Suprapubic skin (tissue), 4 donors: ENCODE measurements around the gene CYSRT1.

Experiments used
- EP300 ChIP-seq: sonication (generic); formaldehyde crosslinking; IDR thresholded peaks from one replicate; pipeline ENCODE4 v1.6.1; 2017; ENCODE audit warnings: antibody characterized with exemption
- POLR2A ChIP-seq, 2 donors: fragments of 450-650 bp; IDR thresholded peaks; one replicate each; pipeline ENCODE4 v1.6.1; 2017; ENCODE audit warnings: antibody characterized with exemption in 2 of 2, mild to moderate bottlenecking in 2 of 2, moderate library complexity in 2 of 2
- POLR2AphosphoS5 ChIP-seq, 3 donors: sonication (generic); formaldehyde crosslinking; IDR thresholded peaks; one replicate each; pipeline ENCODE4 v1.6.1; 2017; ENCODE audit warnings: antibody characterized with exemption in 3 of 3
- TF ChIP-seq, protein P1 (sequence below), 2 donors: fragments of 200-600 bp in 1 of 2; fragments of 450-650 bp in 1 of 2; sonication (generic) in 1 of 2; IDR thresholded peaks; one replicate each; pipeline ENCODE4 v1.5.1; 2016 to 2019; ENCODE audit warnings: antibody characterized with exemption in 2 of 2, mild to moderate bottlenecking in 1 of 2, moderate library complexity in 1 of 2

DNA sequence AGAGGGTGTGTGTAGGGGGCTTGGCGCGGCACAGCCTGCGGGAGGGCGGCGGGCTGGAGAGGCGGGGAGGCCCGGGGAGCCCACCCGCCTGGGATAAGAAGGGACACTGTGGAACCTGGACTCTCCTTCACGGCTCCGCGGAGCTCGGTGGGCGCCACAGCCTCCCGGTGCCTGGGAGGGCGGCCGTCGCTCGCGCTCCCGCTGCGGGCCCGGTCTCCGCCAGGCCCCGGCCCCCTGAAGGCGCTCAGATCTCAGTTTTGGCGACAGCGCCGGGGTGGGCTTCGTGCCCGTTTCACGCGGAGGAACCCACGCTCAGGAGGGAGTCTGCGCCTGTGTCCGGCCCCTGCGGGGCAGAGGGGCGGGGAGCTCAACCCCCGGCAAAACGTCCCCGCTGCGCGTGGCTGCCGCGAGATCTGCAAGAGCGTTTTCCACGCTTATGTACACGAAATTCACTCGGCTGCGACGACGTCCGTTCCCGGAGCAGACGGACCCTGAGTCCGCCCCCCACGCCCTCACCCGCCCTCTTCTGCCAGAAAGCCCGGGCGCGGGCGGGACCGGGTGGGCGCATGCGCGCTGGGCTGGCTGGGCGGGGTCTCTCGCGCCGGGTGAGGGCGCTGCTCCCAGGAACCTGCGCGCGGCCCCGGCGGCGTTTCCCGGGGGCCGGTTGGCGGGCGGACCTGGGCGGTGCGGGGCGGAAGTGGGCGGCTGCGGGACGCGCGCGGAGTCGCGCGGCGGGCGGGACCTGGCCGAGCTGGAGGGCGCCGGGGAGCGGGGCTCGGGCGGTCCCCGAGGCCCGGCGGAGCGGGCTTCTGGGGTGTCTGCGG, 29.9 kb downstream of the CYSRT1 start, which contains the start of gene NELFB:
- TF ChIP-seq, protein P1, sequence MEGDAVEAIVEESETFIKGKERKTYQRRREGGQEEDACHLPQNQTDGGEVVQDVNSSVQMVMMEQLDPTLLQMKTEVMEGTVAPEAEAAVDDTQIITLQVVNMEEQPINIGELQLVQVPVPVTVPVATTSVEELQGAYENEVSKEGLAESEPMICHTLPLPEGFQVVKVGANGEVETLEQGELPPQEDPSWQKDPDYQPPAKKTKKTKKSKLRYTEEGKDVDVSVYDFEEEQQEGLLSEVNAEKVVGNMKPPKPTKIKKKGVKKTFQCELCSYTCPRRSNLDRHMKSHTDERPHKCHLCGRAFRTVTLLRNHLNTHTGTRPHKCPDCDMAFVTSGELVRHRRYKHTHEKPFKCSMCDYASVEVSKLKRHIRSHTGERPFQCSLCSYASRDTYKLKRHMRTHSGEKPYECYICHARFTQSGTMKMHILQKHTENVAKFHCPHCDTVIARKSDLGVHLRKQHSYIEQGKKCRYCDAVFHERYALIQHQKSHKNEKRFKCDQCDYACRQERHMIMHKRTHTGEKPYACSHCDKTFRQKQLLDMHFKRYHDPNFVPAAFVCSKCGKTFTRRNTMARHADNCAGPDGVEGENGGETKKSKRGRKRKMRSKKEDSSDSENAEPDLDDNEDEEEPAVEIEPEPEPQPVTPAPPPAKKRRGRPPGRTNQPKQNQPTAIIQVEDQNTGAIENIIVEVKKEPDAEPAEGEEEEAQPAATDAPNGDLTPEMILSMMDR (IDR thresholded peaks at IDR 0.05), result no peak
- TF ChIP-seq POLR2AphosphoS5 (IDR thresholded peaks at IDR 0.05) (peak in 1 of 3 donors; percentile 24), POLR2A (IDR thresholded peaks at IDR 0.05) (peak in 1 of 2 donors; percentile 19), EP300 (no peak)
